NCI-H1092 (cell line): ENCODE data around the gene H2AZ2.
A peak's percentile ranks its signal among the peaks of the same experiment; 100 is the strongest.
"Not testable (repeated sequence)": the region's sequence is repeated elsewhere in the genome, so short reads cannot be mapped to it uniquely, and the experiment has no call there.

Experiments
- DNase-seq: peaks from one replicate; lab custom pipeline; 2025; lab: John Stamatoyannopoulos, UW

H2AZ2 gene

GRCh38 chr7:44814919-44815318, 33.0 kb downstream of the H2AZ2 start:
- DNase-seq = no peak

GRCh38 chr7:44811571-44811970, 36.3 kb downstream of the H2AZ2 start:
- no peak for DNase-seq

GRCh38 chr7:44811093-44811492, 36.8 kb downstream of the H2AZ2 start:
- DNase-seq = no peak

- no peak for DNase-seq
Observed at GRCh38 chr7:44808914-44809393, 38.9 kb downstream of the H2AZ2 start.

GRCh38 chr7:44805950-44806349, 41.9 kb downstream of the H2AZ2 start:
- no peak for DNase-seq

- not testable (repeated sequence) for DNase-seq
Observed at GRCh38 chr7:44803828-44804519, 43.9 kb downstream of the H2AZ2 start.

GRCh38 chr7:44802418-44803025, 45.4 kb downstream of the H2AZ2 start:
- no peak for DNase-seq

- no peak for DNase-seq
Observed at GRCh38 chr7:44801890-44802289, 46.0 kb downstream of the H2AZ2 start.

- no peak for DNase-seq
Observed at GRCh38 chr7:44799939-44800338, 47.9 kb downstream of the H2AZ2 start.

GRCh38 chr7:44798649-44799305, 49.1 kb downstream of the H2AZ2 start:
- DNase-seq = no peak

- DNase-seq = peak; percentile 73
Observed at GRCh38 chr7:44797329-44798258, 50.3 kb downstream of the H2AZ2 start.

- peak; percentile 99 for DNase-seq
Observed at GRCh38 chr7:44796504-44797328, 51.2 kb downstream of the H2AZ2 start, which contains the start of gene PPIA. TSS of gene PPIA (plus strand) at chr7:44796681. CDS start at chr7:44796725, 44 bp downstream.

- DNase-seq = peak; percentile 64
Observed at GRCh38 chr7:44796034-44796503, 51.8 kb downstream of the H2AZ2 start.

- DNase-seq = no peak
Observed at GRCh38 chr7:44794331-44794730, 53.6 kb downstream of the H2AZ2 start.

GRCh38 chr7:44793919-44794318, 54.0 kb downstream of the H2AZ2 start:
- no peak for DNase-seq

- DNase-seq = no peak
Observed at GRCh38 chr7:44791278-44792219, 56.3 kb downstream of the H2AZ2 start.

GRCh38 chr7:44789990-44790389, 57.9 kb downstream of the H2AZ2 start:
- no peak for DNase-seq

- no peak for DNase-seq
Observed at GRCh38 chr7:44787762-44788161, 60.1 kb downstream of the H2AZ2 start.

- no peak for DNase-seq
Observed at GRCh38 chr7:44787041-44787440, 60.8 kb downstream of the H2AZ2 start.

- not testable (repeated sequence) for DNase-seq
Observed at GRCh38 chr7:44785218-44785617, 62.7 kb downstream of the H2AZ2 start.
